Measurements from ENCODE around the gene PTPRG.

DNA sequence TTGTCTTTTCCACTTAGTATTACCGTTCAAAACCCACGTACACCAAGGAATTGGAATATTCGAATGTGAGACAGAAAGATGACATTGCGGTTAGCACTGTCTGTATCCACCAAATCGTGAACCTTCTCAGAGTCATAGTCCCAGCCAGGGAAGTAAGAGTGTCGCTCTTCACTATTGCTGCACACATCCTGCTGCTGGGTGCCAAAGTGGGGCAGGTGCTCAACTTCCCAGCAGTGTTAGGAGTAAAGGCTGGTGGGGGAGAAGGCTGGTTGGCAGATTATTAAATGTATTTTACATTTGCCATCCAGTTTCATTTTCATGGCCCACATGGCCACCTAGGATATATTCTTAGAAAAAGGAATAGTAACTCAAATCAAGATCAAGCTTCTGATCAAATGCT is 65.1 kb downstream of the PTPRG start:
- no peak for TF ChIP-seq EZH2phosphoT487 (IDR thresholded peaks at IDR 0.05; ENCODE audit: borderline replicate concordance)
- TF ChIP-seq, protein P1, sequence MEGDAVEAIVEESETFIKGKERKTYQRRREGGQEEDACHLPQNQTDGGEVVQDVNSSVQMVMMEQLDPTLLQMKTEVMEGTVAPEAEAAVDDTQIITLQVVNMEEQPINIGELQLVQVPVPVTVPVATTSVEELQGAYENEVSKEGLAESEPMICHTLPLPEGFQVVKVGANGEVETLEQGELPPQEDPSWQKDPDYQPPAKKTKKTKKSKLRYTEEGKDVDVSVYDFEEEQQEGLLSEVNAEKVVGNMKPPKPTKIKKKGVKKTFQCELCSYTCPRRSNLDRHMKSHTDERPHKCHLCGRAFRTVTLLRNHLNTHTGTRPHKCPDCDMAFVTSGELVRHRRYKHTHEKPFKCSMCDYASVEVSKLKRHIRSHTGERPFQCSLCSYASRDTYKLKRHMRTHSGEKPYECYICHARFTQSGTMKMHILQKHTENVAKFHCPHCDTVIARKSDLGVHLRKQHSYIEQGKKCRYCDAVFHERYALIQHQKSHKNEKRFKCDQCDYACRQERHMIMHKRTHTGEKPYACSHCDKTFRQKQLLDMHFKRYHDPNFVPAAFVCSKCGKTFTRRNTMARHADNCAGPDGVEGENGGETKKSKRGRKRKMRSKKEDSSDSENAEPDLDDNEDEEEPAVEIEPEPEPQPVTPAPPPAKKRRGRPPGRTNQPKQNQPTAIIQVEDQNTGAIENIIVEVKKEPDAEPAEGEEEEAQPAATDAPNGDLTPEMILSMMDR (conservative IDR thresholded peaks at IDR 0.05; ENCODE audit: low read length), result no peak

Measured in Loucy (cell line).